ENCODE data around the gene DIAPH2.

DNA sequence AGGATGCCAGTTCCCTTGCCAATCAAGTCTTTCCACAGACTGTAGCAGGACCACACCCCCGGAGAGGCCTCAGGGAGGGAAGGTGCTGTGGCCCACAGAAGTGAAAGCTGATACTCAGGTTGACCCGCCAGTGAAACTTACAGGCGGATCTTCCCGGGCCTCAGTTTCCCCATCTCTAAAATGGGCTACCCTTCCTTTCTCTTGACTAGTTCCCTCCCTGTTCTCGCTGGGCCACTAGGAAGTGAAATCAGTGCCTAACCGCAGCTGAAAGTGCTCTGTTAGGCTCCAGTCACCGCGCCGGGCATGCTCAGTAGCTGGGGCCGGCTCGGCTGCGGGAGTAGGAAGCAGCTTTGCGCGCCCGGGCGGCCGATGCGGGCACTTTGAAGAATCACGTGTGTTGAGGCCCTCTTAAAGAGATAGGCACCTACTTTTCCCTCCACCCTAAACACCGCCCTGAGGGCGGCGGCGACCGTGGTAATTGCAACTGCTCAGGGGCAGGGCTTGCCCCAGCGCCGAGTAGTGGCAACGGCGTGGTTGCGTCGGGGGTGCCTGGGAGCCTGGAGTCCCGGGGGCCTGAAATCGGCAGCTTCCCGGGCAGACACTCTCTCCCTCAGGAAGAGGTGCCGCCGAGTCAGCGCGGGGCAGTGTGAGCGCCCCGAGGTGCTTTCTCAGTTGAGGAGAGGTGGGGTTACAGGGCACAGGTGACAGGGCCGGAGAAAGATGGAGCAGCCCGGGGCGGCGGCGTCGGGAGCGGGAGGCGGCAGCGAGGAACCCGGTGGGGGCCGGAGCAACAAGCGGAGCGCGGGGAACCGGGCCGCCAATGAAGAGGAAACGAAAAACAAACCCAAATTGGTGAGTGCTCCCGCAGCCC, at the start of gene DIAPH2:
- TF ChIP-seq, protein P1, sequence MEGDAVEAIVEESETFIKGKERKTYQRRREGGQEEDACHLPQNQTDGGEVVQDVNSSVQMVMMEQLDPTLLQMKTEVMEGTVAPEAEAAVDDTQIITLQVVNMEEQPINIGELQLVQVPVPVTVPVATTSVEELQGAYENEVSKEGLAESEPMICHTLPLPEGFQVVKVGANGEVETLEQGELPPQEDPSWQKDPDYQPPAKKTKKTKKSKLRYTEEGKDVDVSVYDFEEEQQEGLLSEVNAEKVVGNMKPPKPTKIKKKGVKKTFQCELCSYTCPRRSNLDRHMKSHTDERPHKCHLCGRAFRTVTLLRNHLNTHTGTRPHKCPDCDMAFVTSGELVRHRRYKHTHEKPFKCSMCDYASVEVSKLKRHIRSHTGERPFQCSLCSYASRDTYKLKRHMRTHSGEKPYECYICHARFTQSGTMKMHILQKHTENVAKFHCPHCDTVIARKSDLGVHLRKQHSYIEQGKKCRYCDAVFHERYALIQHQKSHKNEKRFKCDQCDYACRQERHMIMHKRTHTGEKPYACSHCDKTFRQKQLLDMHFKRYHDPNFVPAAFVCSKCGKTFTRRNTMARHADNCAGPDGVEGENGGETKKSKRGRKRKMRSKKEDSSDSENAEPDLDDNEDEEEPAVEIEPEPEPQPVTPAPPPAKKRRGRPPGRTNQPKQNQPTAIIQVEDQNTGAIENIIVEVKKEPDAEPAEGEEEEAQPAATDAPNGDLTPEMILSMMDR (IDR thresholded peaks at IDR 0.05 in 8 of 11, conservative IDR thresholded peaks at IDR 0.05 in 3 of 11) = peak in 7 of 11 experiments; percentile 21 to 39 (median 32)
- no peak for TF ChIP-seq POLR2A (IDR thresholded peaks at IDR 0.05)

Data from spleen (tissue), 7 donors.